MCF 10A (cell line): Measurements from ENCODE around the gene MYOCOS. TPM values are rescaled to one million over a fixed set of nuclear protein-coding genes. Genes with fewer than 3 reads are reported as not detected.

Experiments used
- BruUV-seq: library from RNA; stranded (reverse); fragments of 400-500 nt; replicated peaks from 2 replicates; lab custom pipeline; 2021; lab: Mats Ljungman, UMichigan
- CTCF ChIA-PET: fragments of 300-600 bp; sonication (Branson Sonifier 250); formaldehyde crosslinking; extraction: SDS; loops from one replicate; lab custom pipeline; 2021; ENCODE audit warnings: antibody characterized with exemption, inconsistent platforms; lab: Yijun Ruan, JAX
- POLR2A ChIA-PET: fragments of 300-600, 350-650 bp; sonication (Branson Sonifier 250); formaldehyde crosslinking; extraction: SDS; loops from one replicate; lab custom pipeline; 2020; ENCODE audit warnings: antibody characterized with exemption, inconsistent platforms; lab: Yijun Ruan, JAX
- DNase-seq: peaks from one replicate; pipeline ENCODE4 v3.0.0-alpha.2; 2018; ENCODE audit not compliant: unreplicated experiment
- H3K27ac Mint-ChIP-seq: one replicate; pipeline ENCODE4 v1.8.0; 2022; ENCODE audit warnings: mild to moderate bottlenecking, low read depth, mixed read lengths; ENCODE audit not compliant: unreplicated experiment
- H3K27me3 Mint-ChIP-seq: one replicate; pipeline ENCODE4 v1.8.0; 2022; ENCODE audit warnings: mixed read lengths; ENCODE audit not compliant: insufficient read depth, unreplicated experiment
- H3K36me3 Mint-ChIP-seq: one replicate; pipeline ENCODE4 v1.8.0; 2022; ENCODE audit warnings: mild to moderate bottlenecking, moderate library complexity, mixed read lengths; ENCODE audit not compliant: insufficient read depth, unreplicated experiment
- H3K4me1 Mint-ChIP-seq: one replicate; pipeline ENCODE4 v1.8.0; 2022; ENCODE audit warnings: mixed read lengths; ENCODE audit not compliant: insufficient read depth, unreplicated experiment
- H3K4me3 Mint-ChIP-seq: one replicate; pipeline ENCODE4 v1.8.0; 2022; ENCODE audit warnings: mild to moderate bottlenecking, moderate library complexity, mixed read lengths; ENCODE audit not compliant: unreplicated experiment
- H3K9me3 Mint-ChIP-seq: one replicate; pipeline ENCODE4 v1.8.0; 2022; ENCODE audit warnings: mixed read lengths; ENCODE audit not compliant: unreplicated experiment
- CTCF ChIP-seq: fragments of 200-600 bp; IDR thresholded peaks from one replicate; pipeline ENCODE4 v1.8.0; 2022; ENCODE audit warnings: antibody characterized with exemption, mild to moderate bottlenecking; ENCODE audit not compliant: unreplicated experiment
- intact Hi-C: fragments of 100-400 bp; cut with micrococcal nuclease; formaldehyde crosslinking; loops from 2 replicates; pipeline ENCODE4 v1.14.1; 2022
- total RNA-seq: library from RNA; stranded (reverse); gene quantifications from 2 replicates; pipeline ENCODE4 v1.2.3, GENCODE V29; 2022

The MYOCOS gene
- total RNA-seq, 1 experiment from 2014 or later, result 0.23 TPM

DNA sequence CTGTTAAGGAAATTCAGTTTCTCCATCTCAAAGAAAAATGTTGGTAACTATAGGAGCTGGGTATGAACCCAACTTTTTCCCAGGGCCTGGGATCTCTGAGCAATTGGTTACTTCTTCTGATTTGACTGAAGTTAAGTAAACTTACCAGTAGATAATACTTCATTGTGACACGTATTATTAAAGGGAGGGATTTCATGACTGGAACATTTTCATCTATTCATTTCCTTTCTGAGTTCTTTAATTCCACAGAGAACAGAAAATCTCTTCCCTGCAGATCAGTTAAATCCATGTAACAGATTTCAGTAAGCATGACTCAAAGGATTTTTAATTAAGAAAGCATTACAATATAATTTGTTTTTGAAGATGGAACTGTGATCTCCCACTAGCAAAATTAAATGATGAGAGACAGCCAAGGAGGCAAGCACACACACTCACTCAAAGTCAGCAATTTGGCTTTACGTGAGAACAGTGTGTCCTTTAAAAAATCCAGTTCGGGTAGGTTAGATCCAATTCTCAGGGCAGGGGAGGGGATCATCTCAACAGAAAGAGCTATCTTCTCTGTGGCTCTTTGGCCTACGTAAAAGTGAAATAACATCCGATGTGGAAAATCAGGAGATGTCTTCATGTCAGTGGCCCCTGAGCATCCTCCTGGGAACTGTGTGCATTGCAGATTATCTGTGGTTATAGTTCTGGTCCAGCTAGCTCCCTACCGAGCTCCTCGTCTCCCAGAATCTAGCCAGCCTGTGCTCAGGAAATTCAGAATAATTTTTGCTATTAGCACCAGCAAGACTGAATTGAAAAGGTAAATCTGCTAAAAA, 41.2 kb downstream of the MYOCOS start:
- no peak for DNase-seq
- BruUV-seq, result no TSS peak
- H3K36me3 Mint-ChIP-seq, result peaks cover 5% of the 10 kb centered on the region
- POLR2A ChIA-PET, result no interaction called here
- intact Hi-C loops, result no loop called here
- H3K4me3 Mint-ChIP-seq, result no peak overlapping the region
- CTCF ChIA-PET, result interaction anchor here (0.8 to 1.6 kb wide), 6 partner anchors 9 to 28 kb away, joined by 3 to 8 read pairs (median 4); no protein-coding TSS in a partner anchor
- no peak overlapping the region for H3K27ac Mint-ChIP-seq
- no peaks in the 10 kb centered on the region for H3K4me1 Mint-ChIP-seq
- H3K27me3 Mint-ChIP-seq, result no peaks in the 10 kb centered on the region
- no peaks in the 10 kb centered on the region for H3K9me3 Mint-ChIP-seq
- TF ChIP-seq CTCF, result no peak

GRCh38 chr1:171663854-171664575, 42.0 kb downstream of the MYOCOS start:
- DNase-seq, result no peak
- Mint-ChIP-seq H3K27me3 (no peaks in the 10 kb centered on the region), H3K4me1 (no peaks in the 10 kb centered on the region), H3K9me3 (no peaks in the 10 kb centered on the region), H3K27ac (no peak overlapping the region), H3K36me3 (peaks cover 5% of the 10 kb centered on the region), H3K4me3 (no peak overlapping the region)
- intact Hi-C loops, result no loop called here
- BruUV-seq, result no TSS peak
- no peak for TF ChIP-seq CTCF
- CTCF ChIA-PET, result interaction anchor here (0.8 to 1.6 kb wide), 4 partner anchors 10 to 19 kb away, joined by 3 to 8 read pairs (median 4); no protein-coding TSS in a partner anchor
- POLR2A ChIA-PET, result interaction anchor here (0.6 kb wide), 1 partner anchor 221 kb away, joined by 3 read pairs; no protein-coding TSS in a partner anchor

- BruUV-seq, result no TSS peak
- no peak overlapping the region for H3K4me3 Mint-ChIP-seq
- no peaks in the 10 kb centered on the region for H3K9me3 Mint-ChIP-seq
- no peak overlapping the region for H3K27ac Mint-ChIP-seq
- no peaks in the 10 kb centered on the region for H3K27me3 Mint-ChIP-seq
- no peaks in the 10 kb centered on the region for H3K4me1 Mint-ChIP-seq
- no peak for DNase-seq
- intact Hi-C loops, result no loop called here
- POLR2A ChIA-PET, result interaction anchor here (0.6 kb wide), 1 partner anchor 220 kb away, joined by 3 read pairs; no protein-coding TSS in a partner anchor
- no peak for TF ChIP-seq CTCF
- H3K36me3 Mint-ChIP-seq, result peaks cover 5% of the 10 kb centered on the region
- CTCF ChIA-PET, result interaction anchor here (0.7 to 5.0 kb wide), 3 partner anchors 20 to 320 kb away, joined by 5 to 20 read pairs (median 5); no protein-coding TSS in a partner anchor
Observed at GRCh38 chr1:171664976-171665375, 42.9 kb downstream of the MYOCOS start.
